Measurements from ENCODE around the gene KRT13.

DNA sequence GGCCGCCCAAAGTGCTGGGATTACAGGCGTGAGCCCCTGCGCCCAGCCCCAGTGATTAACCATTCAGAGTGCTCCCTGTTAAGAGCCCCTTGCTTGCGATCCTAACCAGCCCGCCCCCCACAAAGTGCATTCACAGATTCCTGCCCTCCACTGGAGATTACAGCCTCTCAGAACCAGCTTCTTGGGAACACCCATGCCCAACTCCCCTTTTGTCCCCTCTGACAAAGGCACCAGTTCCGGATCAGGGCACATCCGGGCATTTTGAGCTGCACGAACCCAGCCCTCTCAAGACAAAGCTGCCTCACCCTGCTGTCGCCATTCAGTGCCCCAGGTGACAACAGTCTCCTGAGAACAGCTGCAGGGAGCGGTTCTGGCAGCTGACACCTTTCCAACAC lies 23.5 kb upstream of the KRT13 start:
- TF ChIP-seq EZH2 (IDR thresholded peaks at IDR 0.05; ENCODE audit: low read length, unreplicated experiment) (no peak), EZH2phosphoT487 (IDR thresholded peaks at IDR 0.05; ENCODE audit: borderline replicate concordance, low read length) (no peak)
- TF ChIP-seq, protein P1, sequence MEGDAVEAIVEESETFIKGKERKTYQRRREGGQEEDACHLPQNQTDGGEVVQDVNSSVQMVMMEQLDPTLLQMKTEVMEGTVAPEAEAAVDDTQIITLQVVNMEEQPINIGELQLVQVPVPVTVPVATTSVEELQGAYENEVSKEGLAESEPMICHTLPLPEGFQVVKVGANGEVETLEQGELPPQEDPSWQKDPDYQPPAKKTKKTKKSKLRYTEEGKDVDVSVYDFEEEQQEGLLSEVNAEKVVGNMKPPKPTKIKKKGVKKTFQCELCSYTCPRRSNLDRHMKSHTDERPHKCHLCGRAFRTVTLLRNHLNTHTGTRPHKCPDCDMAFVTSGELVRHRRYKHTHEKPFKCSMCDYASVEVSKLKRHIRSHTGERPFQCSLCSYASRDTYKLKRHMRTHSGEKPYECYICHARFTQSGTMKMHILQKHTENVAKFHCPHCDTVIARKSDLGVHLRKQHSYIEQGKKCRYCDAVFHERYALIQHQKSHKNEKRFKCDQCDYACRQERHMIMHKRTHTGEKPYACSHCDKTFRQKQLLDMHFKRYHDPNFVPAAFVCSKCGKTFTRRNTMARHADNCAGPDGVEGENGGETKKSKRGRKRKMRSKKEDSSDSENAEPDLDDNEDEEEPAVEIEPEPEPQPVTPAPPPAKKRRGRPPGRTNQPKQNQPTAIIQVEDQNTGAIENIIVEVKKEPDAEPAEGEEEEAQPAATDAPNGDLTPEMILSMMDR (conservative IDR thresholded peaks at IDR 0.05; ENCODE audit: low read depth, low read length), result no peak

Data from PC-3 (cell line).